GM08714 (cell line): ENCODE measurements around the gene NUP42.
A peak's percentile ranks its signal among the peaks of the same experiment; 100 is the strongest.

ENCODE experiments used
- H3K4me3 ChIP-seq: fragments of 200-500 bp; sonication (Bioruptor generic); 2 replicates; pipeline ENCODE4 v1.5.1; 2014; ENCODE audit warnings: mild to moderate bottlenecking, low read length, inconsistent platforms
- ZNF274 ChIP-seq: IDR thresholded peaks from 2 replicates; pipeline ENCODE4 v1.6.1; 2012; ENCODE audit warnings: mild to moderate bottlenecking, low read depth, low read length

Gene NUP42

GRCh38 chr7:23234569-23235296, 52.9 kb downstream of the NUP42 start:
- TF ChIP-seq ZNF274 = no peak
- H3K4me3 ChIP-seq = no peak overlapping the region

GRCh38 chr7:23235813-23236221, 54.0 kb downstream of the NUP42 start:
- H3K4me3 ChIP-seq = no peak overlapping the region
- TF ChIP-seq ZNF274 = no peak

GRCh38 chr7:23237000-23237399, 55.2 kb downstream of the NUP42 start:
- no peak for TF ChIP-seq ZNF274
- H3K4me3 ChIP-seq = no peak overlapping the region

GRCh38 chr7:23238983-23239652, 57.3 kb downstream of the NUP42 start:
- TF ChIP-seq ZNF274 = no peak
- no peak overlapping the region for H3K4me3 ChIP-seq

GRCh38 chr7:23239698-23240097, 57.9 kb downstream of the NUP42 start:
- no peak for TF ChIP-seq ZNF274

GRCh38 chr7:23242321-23242720, 60.5 kb downstream of the NUP42 start:
- TF ChIP-seq ZNF274 = no peak
- no peak overlapping the region for H3K4me3 ChIP-seq

More at GRCh38 chr7:23239698-23240097, 57.9 kb downstream of the NUP42 start:
- H3K4me3 ChIP-seq = no peak overlapping the region

- H3K4me3 ChIP-seq = no peak overlapping the region
- no peak for TF ChIP-seq ZNF274
Observed at GRCh38 chr7:23242935-23243334, 61.1 kb downstream of the NUP42 start.

GRCh38 chr7:23246555-23246954, 64.7 kb downstream of the NUP42 start, which contains the start of gene GPNMB:
TSS of gene GPNMB (plus strand) at chr7:23246775. CDS start at chr7:23246858, 83 bp downstream.
- no peak for TF ChIP-seq ZNF274
- no peak within 1 kb of the TSS; the same call in 1 of the 2 replicates for H3K4me3 ChIP-seq

- H3K4me3 ChIP-seq = no peak overlapping the region
- TF ChIP-seq ZNF274 = no peak
Observed at GRCh38 chr7:23247046-23247602, 65.3 kb downstream of the NUP42 start.

GRCh38 chr7:23247603-23248335, 65.9 kb downstream of the NUP42 start:
- TF ChIP-seq ZNF274 = no peak
- H3K4me3 ChIP-seq = peak overlapping the region; percentile 8; the same call in 1 of the 2 replicates

GRCh38 chr7:23249486-23249885, 67.6 kb downstream of the NUP42 start:
- no peak for TF ChIP-seq ZNF274
- no peak overlapping the region for H3K4me3 ChIP-seq
